A549 (cell line): Measurements from ENCODE around the gene AHCYL2. TPM values are rescaled to one million over a fixed set of nuclear protein-coding genes. Genes with fewer than 3 reads are reported as not detected.

Experiments
- ATAC-seq, 2 experiments: fragments of 200-7000 bp in 1 of 2; fragments of >200 bp in 1 of 2; cut with Nextera tagmentation in 1 of 2; cut with Tn5 transposase in 1 of 2; 3 replicates each; pipeline versions ENCODE4 v1.8.0 to v1.9.1; 2018 to 2020; ENCODE audit warnings: mild to moderate bottlenecking in 1 of 2, moderate library complexity in 1 of 2
- CTCF ChIA-PET: fragments of 300-600 bp; sonication (Branson Sonifier 250); formaldehyde crosslinking; extraction: SDS; loops from one replicate; lab custom pipeline; 2021; ENCODE audit warnings: antibody characterized with exemption, inconsistent platforms; lab: Yijun Ruan, JAX
- POLR2A ChIA-PET: fragments of 350-600 bp; formaldehyde crosslinking; extraction: SDS; loops from one replicate; lab custom pipeline; 2021; ENCODE audit warnings: antibody characterized with exemption, inconsistent platforms; lab: Yijun Ruan, JAX
- DNase-seq, 2 experiments: peaks; one replicate each; pipeline versions ENCODE4 v3.0.0 to v3.0.0-alpha.2; 2011 to 2016; ENCODE audit warnings: low read depth in 1 of 2, low spot score in 1 of 2
- FAIRE-seq: peaks from 2 replicates; lab custom pipeline; 2011; peaks lifted over from hg19 to GRCh38; lab: Jason Lieb, UNC
- H3K27ac ChIP-seq, 2 experiments: fragments of >200 bp; sonication (Bioruptor Twin); formaldehyde crosslinking; 3 replicates each; pipeline ENCODE4 v1.5.1; 2016 to 2017
- H3K4me1 ChIP-seq: fragments of >200 bp; sonication (Bioruptor Twin); formaldehyde crosslinking; 3 replicates; pipeline ENCODE4 v1.6.1; 2016
- H3K4me2 ChIP-seq: fragments of >200 bp; sonication (Bioruptor Twin); formaldehyde crosslinking; 3 replicates; pipeline ENCODE4 v1.6.1; 2016
- H3K4me3 ChIP-seq: fragments of >200 bp; sonication (Bioruptor Twin); formaldehyde crosslinking; 3 replicates; pipeline ENCODE4 v1.5.1; 2016
- H3K9me3 ChIP-seq: fragments of >200 bp; sonication (Bioruptor Twin); formaldehyde crosslinking; 3 replicates; pipeline ENCODE4 v1.6.1; 2016
- CEBPB ChIP-seq, 2 experiments: fragments of >200 bp in 1 of 2; sonication (Bioruptor Twin) in 1 of 2; formaldehyde crosslinking in 1 of 2; IDR thresholded peaks; 2 replicates each; pipeline ENCODE4 v1.6.1; 2012 to 2016
- CHD2 ChIP-seq: fragments of 150-350 bp; IDR thresholded peaks from 2 replicates; pipeline ENCODE4 v1.6.1; 2014; ENCODE audit warnings: low read length; ENCODE audit not compliant: partially characterized antibody
- CHD4 ChIP-seq: fragments of 200-600 bp; sonication (generic); IDR thresholded peaks from 2 replicates; pipeline ENCODE4 v1.6.1; 2016; ENCODE audit warnings: antibody characterized with exemption, mild to moderate bottlenecking, borderline replicate concordance
- EHMT2 ChIP-seq: fragments of 200-600 bp; sonication (generic); IDR thresholded peaks from 2 replicates; pipeline ENCODE4 v1.6.1; 2016; ENCODE audit warnings: antibody characterized with exemption, low read depth, mild to moderate bottlenecking, moderate library complexity
- GATA3 ChIP-seq: IDR thresholded peaks from 2 replicates; pipeline ENCODE4 v1.6.1; 2012; ENCODE audit warnings: borderline replicate concordance
- JUN ChIP-seq, 2 experiments: fragments of >200 bp; sonication (Bioruptor Twin); formaldehyde crosslinking; IDR thresholded peaks; 2 replicates in 1 of 2; 3 replicates in 1 of 2; pipeline ENCODE4 v1.6.1; 2016 to 2017
- JUNB ChIP-seq: fragments of >200 bp; sonication (Bioruptor Twin); formaldehyde crosslinking; IDR thresholded peaks from 2 replicates; pipeline ENCODE4 v1.6.1; 2016
- MAX ChIP-seq: IDR thresholded peaks from 2 replicates; pipeline ENCODE4 v1.6.1; 2012
- MYC ChIP-seq: IDR thresholded peaks from 2 replicates; pipeline ENCODE4 v1.6.1; 2012; ENCODE audit warnings: mild to moderate bottlenecking, inconsistent platforms, low read length, improper control_type of control experiment, borderline replicate concordance
- NR3C1 ChIP-seq: fragments of >200 bp; sonication (Bioruptor Twin); formaldehyde crosslinking; IDR thresholded peaks from 3 replicates; pipeline ENCODE4 v1.6.1; 2017
- POLR2AphosphoS2 ChIP-seq: conservative IDR thresholded peaks from 2 replicates; pipeline ENCODE4 v1.6.1; 2012; ENCODE audit warnings: low read length, improper control_type of control experiment, inconsistent platforms
- RARB ChIP-seq: fragments of 250-450 bp; sonication (Bioruptor Pico); IDR thresholded peaks from 2 replicates; pipeline ENCODE4 v1.8.0; 2021; ENCODE audit warnings: mild to moderate bottlenecking, moderate library complexity
- RFX5 ChIP-seq: fragments of 450-650 bp; IDR thresholded peaks from 2 replicates; pipeline ENCODE4 v1.7.1; 2014; ENCODE audit warnings: antibody characterized with exemption, mild to moderate bottlenecking, moderate library complexity
- TFCP2L1 ChIP-seq: fragments of 250-450 bp; sonication (Bioruptor Pico); IDR thresholded peaks from 2 replicates; pipeline ENCODE4 v1.5.0; 2021; ENCODE audit warnings: mild to moderate bottlenecking
- ZC3H11A ChIP-seq: fragments of 450-650 bp; IDR thresholded peaks from 2 replicates; pipeline ENCODE4 v1.6.1; 2014; ENCODE audit warnings: antibody characterized with exemption, mild to moderate bottlenecking
- ZSCAN20 ChIP-seq: fragments of 250-450 bp; sonication (Bioruptor Pico); IDR thresholded peaks from 2 replicates; pipeline ENCODE4 v1.8.0; 2022; ENCODE audit warnings: mild to moderate bottlenecking, moderate library complexity
- whole genome bisulfite sequencing: methylation state at CpG from one replicate; pipeline ENCODE4 v1.1.6; 2017; ENCODE audit errors: missing lambda C conversion rate; 5-methylcytosine and 5-hydroxymethylcytosine counted together
- polyA plus RNA-seq, 4 experiments: library from polyadenylated mRNA; depleted of rRNA in 3 of 4; stranded (reverse); fragments of >200 nt; fragmentation: RNase III in 1 of 4; extraction: RNeasy Plus Mini Kit Qiagen cat#74134 plus additional on column Dnase treatment in 1 of 4; gene quantifications; 2 replicates in 3 of 4; 3 replicates in 1 of 4; pipeline ENCODE4 v1.2.3, GENCODE V29; 2011 to 2017
- TF ChIP-seq, protein P1 (sequence below): fragments of 200-600 bp; sonication (generic); IDR thresholded peaks from 2 replicates; pipeline ENCODE4 v1.6.1; 2016; ENCODE audit warnings: antibody characterized with exemption, mild to moderate bottlenecking, moderate library complexity
- TF ChIP-seq, protein P2 (sequence below): fragments of 250-450 bp; sonication (Bioruptor Pico); IDR thresholded peaks from 2 replicates; pipeline ENCODE4 v1.5.0; 2020; ENCODE audit warnings: low read depth, mild to moderate bottlenecking, moderate library complexity
- TF ChIP-seq, protein P3 (sequence below): fragments of >200 bp; sonication (Bioruptor Twin); formaldehyde crosslinking; IDR thresholded peaks from 3 replicates; pipeline ENCODE4 v1.6.1; 2016
- TF ChIP-seq, protein P4 (sequence below): fragments of 250-450 bp; sonication (Bioruptor Pico); IDR thresholded peaks from 2 replicates; pipeline ENCODE4 v1.5.0; 2021; ENCODE audit warnings: mild to moderate bottlenecking, moderate library complexity, borderline replicate concordance

The AHCYL2 gene
- polyA plus RNA-seq, 2 of the 4 experiments (the other 2 are of a cell fraction), result 10.8 to 25.9 TPM

- TF ChIP-seq, protein P1, sequence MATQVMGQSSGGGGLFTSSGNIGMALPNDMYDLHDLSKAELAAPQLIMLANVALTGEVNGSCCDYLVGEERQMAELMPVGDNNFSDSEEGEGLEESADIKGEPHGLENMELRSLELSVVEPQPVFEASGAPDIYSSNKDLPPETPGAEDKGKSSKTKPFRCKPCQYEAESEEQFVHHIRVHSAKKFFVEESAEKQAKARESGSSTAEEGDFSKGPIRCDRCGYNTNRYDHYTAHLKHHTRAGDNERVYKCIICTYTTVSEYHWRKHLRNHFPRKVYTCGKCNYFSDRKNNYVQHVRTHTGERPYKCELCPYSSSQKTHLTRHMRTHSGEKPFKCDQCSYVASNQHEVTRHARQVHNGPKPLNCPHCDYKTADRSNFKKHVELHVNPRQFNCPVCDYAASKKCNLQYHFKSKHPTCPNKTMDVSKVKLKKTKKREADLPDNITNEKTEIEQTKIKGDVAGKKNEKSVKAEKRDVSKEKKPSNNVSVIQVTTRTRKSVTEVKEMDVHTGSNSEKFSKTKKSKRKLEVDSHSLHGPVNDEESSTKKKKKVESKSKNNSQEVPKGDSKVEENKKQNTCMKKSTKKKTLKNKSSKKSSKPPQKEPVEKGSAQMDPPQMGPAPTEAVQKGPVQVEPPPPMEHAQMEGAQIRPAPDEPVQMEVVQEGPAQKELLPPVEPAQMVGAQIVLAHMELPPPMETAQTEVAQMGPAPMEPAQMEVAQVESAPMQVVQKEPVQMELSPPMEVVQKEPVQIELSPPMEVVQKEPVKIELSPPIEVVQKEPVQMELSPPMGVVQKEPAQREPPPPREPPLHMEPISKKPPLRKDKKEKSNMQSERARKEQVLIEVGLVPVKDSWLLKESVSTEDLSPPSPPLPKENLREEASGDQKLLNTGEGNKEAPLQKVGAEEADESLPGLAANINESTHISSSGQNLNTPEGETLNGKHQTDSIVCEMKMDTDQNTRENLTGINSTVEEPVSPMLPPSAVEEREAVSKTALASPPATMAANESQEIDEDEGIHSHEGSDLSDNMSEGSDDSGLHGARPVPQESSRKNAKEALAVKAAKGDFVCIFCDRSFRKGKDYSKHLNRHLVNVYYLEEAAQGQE, result no peak
- TF ChIP-seq ZSCAN20 (CRISPR knock-in tag), result no peak
- TF ChIP-seq CHD2, result no peak
- TF ChIP-seq CEBPB (IDR thresholded peaks at IDR 0.05), result no peak
- TF ChIP-seq MYC, result no peak
- no peak for TF ChIP-seq TFCP2L1 (CRISPR knock-in tag)
- TF ChIP-seq GATA3, result no peak
- TF ChIP-seq NR3C1, result no peak
- no peak for TF ChIP-seq JUNB
- no peak for TF ChIP-seq POLR2AphosphoS2
- TF ChIP-seq, protein P2, sequence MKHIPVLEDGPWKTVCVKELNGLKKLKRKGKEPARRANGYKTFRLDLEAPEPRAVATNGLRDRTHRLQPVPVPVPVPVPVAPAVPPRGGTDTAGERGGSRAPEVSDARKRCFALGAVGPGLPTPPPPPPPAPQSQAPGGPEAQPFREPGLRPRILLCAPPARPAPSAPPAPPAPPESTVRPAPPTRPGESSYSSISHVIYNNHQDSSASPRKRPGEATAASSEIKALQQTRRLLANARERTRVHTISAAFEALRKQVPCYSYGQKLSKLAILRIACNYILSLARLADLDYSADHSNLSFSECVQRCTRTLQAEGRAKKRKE (CRISPR knock-in tag), result no peak
- peak; percentile 29; the same call in 1 of the 2 replicates for TF ChIP-seq MAX
- TF ChIP-seq JUN (IDR thresholded peaks at IDR 0.05), result 0 out of 5 replicates have a peak, but pooled peaks of 1 of the 2 experiments have one; percentile 24
- 0 out of 2 replicates have a peak, but pooled peaks have one; percentile 34 for TF ChIP-seq RFX5
- no peak for TF ChIP-seq ZC3H11A
- TF ChIP-seq, protein P3, sequence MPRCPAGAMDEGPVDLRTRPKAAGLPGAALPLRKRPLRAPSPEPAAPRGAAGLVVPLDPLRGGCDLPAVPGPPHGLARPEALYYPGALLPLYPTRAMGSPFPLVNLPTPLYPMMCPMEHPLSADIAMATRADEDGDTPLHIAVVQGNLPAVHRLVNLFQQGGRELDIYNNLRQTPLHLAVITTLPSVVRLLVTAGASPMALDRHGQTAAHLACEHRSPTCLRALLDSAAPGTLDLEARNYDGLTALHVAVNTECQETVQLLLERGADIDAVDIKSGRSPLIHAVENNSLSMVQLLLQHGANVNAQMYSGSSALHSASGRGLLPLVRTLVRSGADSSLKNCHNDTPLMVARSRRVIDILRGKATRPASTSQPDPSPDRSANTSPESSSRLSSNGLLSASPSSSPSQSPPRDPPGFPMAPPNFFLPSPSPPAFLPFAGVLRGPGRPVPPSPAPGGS, result no peak
- TF ChIP-seq RARB, result no peak
- TF ChIP-seq CHD4, result no peak
- TF ChIP-seq EHMT2, result no peak
- TF ChIP-seq, all 56 proteins: peak for 7
Measured at GRCh38 chr7:129433847-129434674, 209.2 kb downstream of the AHCYL2 start, which contains the start of gene STRIP2 (continued).

- Histone ChIP-seq H3K4me1 (peaks cover 19% of the 10 kb centered on the region), H3K27ac (peak overlapping the region; percentile 66 to 87), H3K9me3 (no peaks in the 10 kb centered on the region), H3K4me3 (peak overlapping the region; percentile 85), H3K4me2 (peak overlapping the region; percentile 77)
- 38% methylated on average over 12 of the region's 44 CpGs for WGBS
- no peak for FAIRE-seq
- POLR2A ChIA-PET, result interaction anchor here (1.5 kb wide), 2 partner anchors 67 to 472 kb away, joined by 5 to 9 read pairs; no protein-coding TSS in a partner anchor
- peak in 1 of 2 experiments; percentile 27; a peak in 3 of 6 replicates for ATAC-seq
- TF ChIP-seq EHMT2, result no peak
- TF ChIP-seq JUN (IDR thresholded peaks at IDR 0.05), result no peak
- no peak for TF ChIP-seq NR3C1
- TF ChIP-seq, protein P4, sequence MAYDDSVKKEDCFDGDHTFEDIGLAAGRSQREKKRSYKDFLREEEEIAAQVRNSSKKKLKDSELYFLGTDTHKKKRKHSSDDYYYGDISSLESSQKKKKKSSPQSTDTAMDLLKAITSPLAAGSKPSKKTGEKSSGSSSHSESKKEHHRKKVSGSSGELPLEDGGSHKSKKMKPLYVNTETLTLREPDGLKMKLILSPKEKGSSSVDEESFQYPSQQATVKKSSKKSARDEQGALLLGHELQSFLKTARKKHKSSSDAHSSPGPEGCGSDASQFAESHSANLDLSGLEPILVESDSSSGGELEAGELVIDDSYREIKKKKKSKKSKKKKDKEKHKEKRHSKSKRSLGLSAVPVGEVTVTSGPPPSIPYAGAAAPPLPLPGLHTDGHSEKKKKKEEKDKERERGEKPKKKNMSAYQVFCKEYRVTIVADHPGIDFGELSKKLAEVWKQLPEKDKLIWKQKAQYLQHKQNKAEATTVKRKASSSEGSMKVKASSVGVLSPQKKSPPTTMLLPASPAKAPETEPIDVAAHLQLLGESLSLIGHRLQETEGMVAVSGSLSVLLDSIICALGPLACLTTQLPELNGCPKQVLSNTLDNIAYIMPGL (CRISPR knock-in tag), result no peak
- DNase-seq, result no peak
- CTCF ChIA-PET, result interaction anchor here (0.8 to 2.6 kb wide), 8 partner anchors 9 to 178 kb away, joined by 3 to 14 read pairs (median 4); no protein-coding TSS in a partner anchor
Measured at GRCh38 chr7:129434675-129435318, 210.0 kb downstream of the AHCYL2 start.
